GM13976 (cell line): Measurements from ENCODE around the gene EME2.

Source experiments
- DNase-seq: peaks from one replicate; pipeline ENCODE4 v3.0.0; 2012; ENCODE audit warnings: low spot score
- in situ Hi-C: fragments of 300-500 bp; cut with MboI; formaldehyde crosslinking; loops from one replicate; pipeline ENCODE4 v1.12.0; 2022; ENCODE audit warnings: low sequenced_read_pairs, mixed read lengths, inconsistent platforms; ENCODE audit not compliant: unreplicated experiment
- TF ChIP-seq, protein P1 (sequence below): IDR thresholded peaks from 2 replicates; pipeline ENCODE4 v1.5.1; 2012; ENCODE audit warnings: borderline replicate concordance, mild to moderate bottlenecking; ENCODE audit not compliant: insufficient read depth; ENCODE audit errors: extremely low read depth, missing control alignments, control extremely low read depth

The EME2 gene

DNA sequence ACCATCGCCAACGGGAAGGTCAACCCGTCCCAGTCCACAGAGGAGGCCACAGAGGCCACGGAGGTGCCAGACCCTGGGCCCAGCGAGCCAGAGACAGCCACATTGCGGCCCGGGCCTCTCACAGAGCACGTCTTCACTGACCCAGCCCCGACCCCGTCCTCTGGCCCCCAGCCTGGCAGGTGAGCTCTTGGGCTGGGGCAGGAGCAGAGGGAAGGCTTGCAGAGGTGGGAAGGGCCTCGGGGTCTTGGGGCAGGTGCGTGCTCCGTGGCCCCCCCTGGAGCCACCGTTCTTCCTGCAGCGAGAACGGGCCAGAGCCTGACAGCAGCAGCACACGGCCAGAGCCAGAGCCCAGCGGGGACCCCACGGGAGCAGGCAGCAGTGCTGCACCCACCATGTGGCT is 6.4 kb upstream of the EME2 start:
- in situ Hi-C loops = no loop called here
- TF ChIP-seq, protein P1, sequence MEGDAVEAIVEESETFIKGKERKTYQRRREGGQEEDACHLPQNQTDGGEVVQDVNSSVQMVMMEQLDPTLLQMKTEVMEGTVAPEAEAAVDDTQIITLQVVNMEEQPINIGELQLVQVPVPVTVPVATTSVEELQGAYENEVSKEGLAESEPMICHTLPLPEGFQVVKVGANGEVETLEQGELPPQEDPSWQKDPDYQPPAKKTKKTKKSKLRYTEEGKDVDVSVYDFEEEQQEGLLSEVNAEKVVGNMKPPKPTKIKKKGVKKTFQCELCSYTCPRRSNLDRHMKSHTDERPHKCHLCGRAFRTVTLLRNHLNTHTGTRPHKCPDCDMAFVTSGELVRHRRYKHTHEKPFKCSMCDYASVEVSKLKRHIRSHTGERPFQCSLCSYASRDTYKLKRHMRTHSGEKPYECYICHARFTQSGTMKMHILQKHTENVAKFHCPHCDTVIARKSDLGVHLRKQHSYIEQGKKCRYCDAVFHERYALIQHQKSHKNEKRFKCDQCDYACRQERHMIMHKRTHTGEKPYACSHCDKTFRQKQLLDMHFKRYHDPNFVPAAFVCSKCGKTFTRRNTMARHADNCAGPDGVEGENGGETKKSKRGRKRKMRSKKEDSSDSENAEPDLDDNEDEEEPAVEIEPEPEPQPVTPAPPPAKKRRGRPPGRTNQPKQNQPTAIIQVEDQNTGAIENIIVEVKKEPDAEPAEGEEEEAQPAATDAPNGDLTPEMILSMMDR = no peak
- no peak for DNase-seq

DNA sequence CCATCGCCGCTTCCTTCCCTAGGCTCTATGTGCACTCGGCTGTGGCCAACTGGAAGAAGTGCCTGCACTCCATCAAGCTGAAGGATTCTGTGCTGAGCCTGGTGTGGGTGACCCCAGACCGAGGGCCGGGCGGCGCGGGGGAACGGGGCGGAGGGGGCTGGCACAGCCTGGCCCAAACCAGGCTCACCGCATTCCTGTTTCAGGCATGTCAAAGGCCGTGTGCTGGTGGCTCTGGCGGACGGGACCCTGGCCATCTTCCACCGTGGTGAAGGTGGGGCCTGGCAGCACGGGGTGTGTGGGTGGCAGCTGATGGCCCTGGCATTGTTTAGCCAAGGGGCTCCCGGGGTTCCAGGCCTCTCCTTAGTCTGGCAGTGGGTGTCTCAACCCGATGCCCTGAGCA is 5.9 kb upstream of the EME2 start:
- DNase-seq = no peak
- TF ChIP-seq, protein P1 = no peak
- in situ Hi-C loops = no loop called here

DNA sequence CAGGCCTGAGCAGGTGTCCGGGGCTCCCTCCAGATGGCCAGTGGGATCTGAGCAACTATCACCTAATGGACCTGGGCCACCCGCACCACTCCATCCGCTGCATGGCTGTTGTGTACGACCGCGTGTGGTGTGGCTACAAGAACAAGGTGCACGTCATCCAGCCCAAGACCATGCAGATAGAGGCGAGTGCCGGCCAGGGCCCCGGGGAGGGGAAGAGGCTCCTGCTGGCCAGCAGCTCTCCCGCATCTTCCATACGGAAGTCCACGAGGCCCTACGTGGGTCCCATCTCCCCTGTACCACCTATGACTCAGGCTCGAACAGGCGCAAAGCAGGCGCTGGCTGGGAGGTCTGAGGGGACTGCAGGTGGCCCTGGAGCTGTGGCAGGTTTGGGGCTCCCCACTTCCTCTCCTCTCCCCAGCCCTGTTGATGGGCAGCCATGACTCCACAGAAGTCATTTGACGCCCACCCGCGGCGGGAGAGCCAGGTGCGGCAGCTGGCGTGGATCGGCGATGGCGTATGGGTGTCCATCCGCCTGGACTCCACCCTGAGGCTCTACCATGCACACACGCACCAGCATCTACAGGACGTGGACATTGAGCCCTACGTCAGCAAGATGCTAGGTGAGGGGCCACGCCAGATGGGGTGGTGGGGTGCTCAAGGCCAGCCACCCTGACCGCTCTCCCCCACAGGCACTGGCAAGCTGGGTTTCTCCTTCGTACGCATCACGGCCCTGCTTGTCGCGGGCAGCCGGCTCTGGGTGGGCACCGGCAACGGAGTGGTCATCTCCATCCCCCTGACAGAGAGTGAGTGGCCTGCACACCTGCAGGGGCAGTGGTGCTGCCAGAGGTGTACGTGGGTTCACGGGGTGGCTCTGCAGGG is 5.3 kb upstream of the EME2 start:
- in situ Hi-C loops = no loop called here
- TF ChIP-seq, protein P1 = no peak
- DNase-seq = no peak

DNA sequence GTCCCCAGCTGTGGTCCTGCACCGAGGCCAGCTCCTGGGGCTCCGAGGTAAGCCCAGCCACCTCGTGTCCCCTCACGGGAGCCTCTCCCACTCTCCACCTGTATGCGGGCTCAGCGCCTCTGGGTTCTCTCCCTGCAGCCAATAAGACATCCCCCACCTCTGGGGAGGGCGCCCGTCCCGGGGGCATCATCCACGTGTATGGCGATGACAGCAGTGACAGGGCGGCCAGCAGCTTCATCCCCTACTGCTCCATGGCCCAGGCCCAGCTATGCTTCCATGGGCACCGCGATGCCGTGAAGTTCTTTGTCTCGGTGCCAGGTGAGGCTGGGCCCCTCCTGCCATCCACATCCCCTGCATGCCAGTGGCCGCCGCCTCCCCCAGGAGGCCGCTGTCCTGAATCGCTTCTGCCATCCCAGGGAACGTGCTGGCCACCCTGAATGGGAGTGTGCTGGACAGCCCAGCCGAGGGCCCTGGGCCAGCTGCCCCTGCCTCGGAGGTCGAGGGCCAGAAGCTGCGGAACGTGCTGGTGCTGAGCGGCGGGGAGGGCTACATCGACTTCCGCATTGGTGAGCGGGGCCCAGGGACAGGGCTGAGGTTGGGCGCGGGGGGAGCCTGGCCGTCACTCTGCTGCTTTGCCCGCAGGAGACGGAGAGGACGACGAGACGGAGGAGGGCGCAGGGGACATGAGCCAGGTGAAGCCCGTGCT is 4.4 kb upstream of the EME2 start:
- DNase-seq = no peak
- in situ Hi-C loops = no loop called here
- TF ChIP-seq, protein P1 = no peak

DNA sequence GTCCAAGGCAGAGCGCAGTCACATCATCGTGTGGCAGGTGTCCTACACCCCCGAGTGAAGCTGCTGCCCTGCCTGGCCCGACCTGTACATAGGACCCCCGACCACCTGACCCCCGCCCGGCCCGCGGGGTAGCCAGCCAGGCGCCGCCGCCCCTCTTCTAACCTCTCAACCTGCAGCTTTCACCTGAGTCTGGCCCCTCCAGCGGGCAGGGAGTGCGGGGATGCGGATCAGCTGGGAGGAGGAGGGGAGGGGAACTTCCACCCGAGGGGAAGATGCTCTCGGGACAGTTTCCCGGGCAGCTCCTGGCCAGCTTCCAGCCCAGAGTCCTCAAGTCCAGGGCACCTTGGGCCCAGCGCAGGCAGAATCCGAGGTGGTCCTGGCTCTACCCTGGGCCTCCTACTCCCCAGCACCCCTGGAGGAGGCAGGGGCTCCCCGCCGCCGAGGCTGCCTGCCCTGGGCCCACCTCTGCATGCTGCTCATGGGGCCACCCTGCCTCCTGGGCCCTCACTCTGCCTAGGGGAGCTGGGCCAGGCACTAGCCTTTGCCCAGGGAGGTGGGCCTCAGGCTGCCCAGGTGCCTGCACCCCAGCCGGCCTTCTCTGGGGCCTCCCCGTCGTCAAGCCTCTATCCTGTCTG is 3.7 kb upstream of the EME2 start:
- DNase-seq = no peak
- in situ Hi-C loops = no loop called here
- TF ChIP-seq, protein P1 = no peak
